Gastroesophageal sphincter (tissue), 3 donors: ENCODE measurements around the gene HPGD.

Experiments
- CTCF ChIP-seq, 4 experiments: fragments of 200-600 bp in 2 of 4; fragments of 450-650 bp in 2 of 4; sonication (generic) in 1 of 4; IDR thresholded peaks; one replicate each; pipeline ENCODE4 v1.5.1; 2017 to 2019; ENCODE audit warnings: antibody characterized with exemption in 4 of 4, mild to moderate bottlenecking in 2 of 4, moderate library complexity in 2 of 4
- EP300 ChIP-seq: sonication (generic); formaldehyde crosslinking; IDR thresholded peaks from one replicate; pipeline ENCODE4 v1.6.1; 2017; ENCODE audit warnings: antibody characterized with exemption, mild to moderate bottlenecking
- POLR2A ChIP-seq, 2 donors: fragments of 450-650 bp; IDR thresholded peaks; one replicate each; pipeline ENCODE4 v1.6.1; 2017; ENCODE audit warnings: antibody characterized with exemption in 2 of 2, mild to moderate bottlenecking in 2 of 2, moderate library complexity in 1 of 2

GRCh38 chr4:174550541-174550940 is 28.3 kb upstream of the HPGD start:
- no peak for TF ChIP-seq POLR2A (IDR thresholded peaks at IDR 0.05)
- TF ChIP-seq CTCF (IDR thresholded peaks at IDR 0.05), result no peak
- no peak for TF ChIP-seq EP300
